Hematopoietic multipotent progenitor cell treated with erythropoietin and hydrocortisone succinate and interleukin-3 and kit ligand, for 4 days (in vitro differentiated cells): ENCODE measurements around the gene FNDC8.
A peak's percentile ranks its signal among the peaks of the same experiment; 100 is the strongest.
"Not testable (repeated sequence)": the region's sequence is repeated elsewhere in the genome, so short reads cannot be mapped to it uniquely, and the experiment has no call there.

Experiments
- DNase-seq: peaks from one replicate; pipeline ENCODE4 v3.0.0-alpha.2; 2015

Gene FNDC8

DNA sequence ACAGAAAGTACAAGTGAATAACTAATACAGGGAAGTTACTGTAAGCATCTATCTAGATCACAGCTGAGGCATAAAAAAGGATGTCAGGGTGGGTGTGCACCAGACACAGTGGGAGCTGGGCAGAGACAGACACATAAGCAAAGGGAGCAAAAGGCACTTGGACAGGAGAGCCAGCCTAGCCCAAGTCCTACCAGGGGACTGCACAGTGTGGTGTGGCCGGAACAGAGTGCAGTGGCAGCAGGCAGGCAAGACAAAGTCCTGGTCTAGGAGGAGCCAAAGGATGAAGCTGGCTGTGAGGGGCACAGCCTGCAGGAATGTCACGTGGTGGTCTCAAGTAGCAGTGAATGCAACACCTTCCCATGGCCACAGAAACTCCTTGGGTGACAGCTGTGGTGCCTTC is 23.6 kb upstream of the FNDC8 start:
- no peak for DNase-seq

DNA sequence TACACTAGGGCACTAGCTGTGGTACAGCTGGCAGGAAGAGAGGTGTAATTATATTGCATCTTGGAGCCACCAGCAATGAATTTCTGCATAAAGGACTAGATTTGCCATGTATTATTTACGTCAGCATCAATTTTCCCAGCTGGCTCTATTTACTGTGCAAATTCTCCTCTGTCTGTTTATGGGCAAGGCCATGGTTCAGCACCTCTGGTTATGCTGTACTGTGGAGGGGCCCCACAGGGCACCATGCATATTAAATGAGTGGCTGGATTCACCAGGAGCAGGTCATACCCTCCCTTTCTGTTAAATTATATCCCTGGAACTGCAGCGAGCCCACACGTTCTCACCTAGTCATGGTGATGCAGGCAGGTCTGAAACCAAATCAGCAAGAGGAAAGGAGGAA is 21.5 kb upstream of the FNDC8 start:
- DNase-seq = no peak

DNA sequence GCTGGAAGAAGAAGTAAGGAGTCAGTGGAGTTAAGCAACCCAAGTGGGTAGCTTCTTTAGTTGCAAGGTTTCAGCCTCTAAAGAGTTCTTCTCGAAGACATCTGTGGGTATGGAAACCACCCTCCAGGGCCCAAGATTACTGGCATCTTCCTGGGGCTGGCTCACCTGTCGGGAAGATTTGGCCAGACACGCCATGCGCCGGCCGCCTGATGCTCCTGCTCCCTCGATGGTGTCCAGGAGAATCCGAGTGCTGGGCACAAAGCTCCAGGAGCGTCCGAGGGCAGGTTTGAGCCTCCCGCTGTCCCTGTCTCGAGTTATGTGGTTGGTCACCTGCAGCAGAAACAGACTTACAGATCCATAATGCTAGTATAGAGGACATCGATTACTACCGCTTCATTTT is 20.4 kb upstream of the FNDC8 start:
- DNase-seq = no peak

DNA sequence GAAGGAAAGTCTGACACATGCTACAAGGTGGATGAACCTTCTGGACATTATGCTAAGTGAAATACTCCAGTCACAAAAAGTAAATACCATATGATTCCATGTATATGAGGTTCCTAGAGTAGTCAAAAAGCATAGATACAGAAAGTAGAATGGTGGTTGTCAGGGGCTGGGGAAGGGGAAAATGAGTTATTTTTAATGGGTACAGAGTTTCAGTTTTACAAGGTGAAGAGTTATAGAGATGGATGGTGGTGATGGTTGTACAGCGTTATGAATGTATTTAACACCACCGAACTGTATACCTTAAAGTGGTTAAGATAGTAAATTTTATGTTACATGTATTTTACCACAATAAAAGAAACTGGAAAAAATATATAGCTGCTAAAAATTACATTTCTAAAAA is 19.7 kb upstream of the FNDC8 start:
- DNase-seq = no peak

DNA sequence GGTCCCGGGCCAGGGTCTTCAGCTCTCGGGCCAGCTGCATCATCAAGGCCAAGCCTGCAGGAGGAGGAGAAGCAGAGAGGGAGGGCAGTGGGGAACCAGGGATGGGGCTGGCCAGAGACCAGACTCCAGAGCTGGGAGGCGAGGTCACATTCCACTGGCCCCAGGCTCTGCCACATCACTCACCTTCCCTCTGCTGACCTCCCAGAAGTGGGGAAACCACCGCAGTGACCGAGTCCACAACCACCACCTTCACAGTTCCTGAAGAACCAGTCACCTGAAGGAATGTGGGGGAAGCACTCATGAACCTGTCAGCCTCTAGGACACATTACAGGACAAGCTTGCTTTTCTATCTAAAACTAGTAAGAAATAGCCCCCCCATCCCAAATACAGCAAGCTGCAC is 18.1 kb upstream of the FNDC8 start:
- DNase-seq = no peak

DNA sequence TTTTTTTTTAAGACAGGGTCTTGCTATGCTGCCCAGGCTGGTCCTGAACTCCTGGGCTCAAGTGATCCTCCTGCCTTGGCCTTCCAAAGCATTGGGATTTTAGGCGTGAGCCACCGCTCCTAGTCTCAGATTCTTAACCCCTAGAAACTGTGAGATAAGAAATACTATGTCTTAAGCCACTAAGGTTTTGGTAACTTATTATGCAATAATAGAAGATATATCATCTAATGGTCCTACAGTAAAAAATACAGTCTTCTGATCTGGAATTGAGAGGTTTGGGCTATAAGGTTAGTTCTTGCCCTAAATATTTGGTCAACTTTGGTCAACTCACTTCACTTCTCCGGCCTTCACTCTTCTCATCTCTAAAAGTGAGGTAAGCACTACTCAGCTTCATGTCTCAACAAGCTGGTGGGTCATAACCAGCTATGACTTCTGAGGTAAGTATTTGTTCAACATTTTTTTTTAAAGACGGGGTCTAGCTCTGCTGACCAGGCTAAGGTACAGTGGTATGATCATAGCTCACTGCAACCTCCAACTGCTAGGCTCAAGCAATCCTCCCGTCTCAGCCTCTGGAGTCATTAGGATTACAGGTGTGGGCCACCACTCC is 16.5 kb upstream of the FNDC8 start:
- no peak for DNase-seq

DNA sequence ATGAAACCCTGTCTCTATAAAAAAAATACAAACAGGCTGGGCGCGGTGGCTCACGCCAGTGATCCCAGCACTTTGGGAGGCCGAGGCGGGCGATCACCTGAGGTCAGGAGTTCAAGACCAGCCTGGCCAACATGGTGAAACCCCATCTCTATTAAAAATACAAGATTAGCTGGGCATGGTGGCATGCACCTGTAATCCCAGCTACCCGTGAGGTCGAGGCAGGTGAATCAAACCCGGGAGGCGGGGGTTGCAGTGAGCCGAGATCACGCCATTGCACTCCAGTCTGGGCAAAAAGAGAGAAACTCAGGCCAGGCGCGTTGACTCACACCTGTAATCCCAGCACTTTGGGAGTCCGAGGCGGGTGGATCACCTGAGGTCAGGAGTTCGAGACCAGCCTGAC is 10.6 kb upstream of the FNDC8 start:
- DNase-seq = not testable (repeated sequence)

DNA sequence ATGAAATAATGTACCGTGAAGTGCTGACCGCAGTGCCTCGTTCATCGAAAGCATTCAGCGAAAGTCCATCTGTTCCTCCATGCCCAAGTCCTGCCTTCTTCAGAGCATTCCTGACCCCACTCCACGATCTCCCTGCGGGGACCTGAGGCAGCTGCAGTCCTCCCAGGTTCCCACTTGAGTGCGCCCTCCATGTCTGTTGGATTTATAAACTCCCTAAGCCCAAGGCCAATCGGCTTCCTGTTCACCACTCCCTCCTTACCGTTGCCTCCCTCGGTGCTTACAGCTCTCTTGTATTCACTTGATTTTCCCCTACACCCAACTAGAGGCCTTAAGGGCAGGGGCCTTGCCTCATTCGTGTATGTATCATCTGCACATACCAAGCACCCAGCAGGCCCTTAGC is 4.6 kb upstream of the FNDC8 start:
- DNase-seq = no peak

DNA sequence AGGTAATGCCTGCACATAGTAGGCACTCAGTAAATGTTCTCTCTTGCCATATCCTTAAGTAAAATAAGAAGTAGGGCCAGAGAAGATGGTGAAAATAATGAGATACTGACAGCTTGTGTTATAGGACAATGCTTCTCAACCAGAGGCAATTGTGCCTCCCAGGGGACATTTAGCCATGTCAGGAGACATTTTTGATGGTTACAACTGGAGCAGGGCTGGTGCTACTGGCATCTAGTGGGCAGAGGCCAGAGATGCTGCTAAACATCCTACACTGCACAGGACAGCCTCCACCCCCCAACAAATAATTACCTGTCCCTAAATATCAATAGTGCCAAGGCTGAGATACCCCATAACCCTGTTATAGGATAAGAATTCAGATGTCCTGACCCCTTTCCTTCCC is 3.4 kb upstream of the FNDC8 start:
- peak; percentile 72 for DNase-seq

DNA sequence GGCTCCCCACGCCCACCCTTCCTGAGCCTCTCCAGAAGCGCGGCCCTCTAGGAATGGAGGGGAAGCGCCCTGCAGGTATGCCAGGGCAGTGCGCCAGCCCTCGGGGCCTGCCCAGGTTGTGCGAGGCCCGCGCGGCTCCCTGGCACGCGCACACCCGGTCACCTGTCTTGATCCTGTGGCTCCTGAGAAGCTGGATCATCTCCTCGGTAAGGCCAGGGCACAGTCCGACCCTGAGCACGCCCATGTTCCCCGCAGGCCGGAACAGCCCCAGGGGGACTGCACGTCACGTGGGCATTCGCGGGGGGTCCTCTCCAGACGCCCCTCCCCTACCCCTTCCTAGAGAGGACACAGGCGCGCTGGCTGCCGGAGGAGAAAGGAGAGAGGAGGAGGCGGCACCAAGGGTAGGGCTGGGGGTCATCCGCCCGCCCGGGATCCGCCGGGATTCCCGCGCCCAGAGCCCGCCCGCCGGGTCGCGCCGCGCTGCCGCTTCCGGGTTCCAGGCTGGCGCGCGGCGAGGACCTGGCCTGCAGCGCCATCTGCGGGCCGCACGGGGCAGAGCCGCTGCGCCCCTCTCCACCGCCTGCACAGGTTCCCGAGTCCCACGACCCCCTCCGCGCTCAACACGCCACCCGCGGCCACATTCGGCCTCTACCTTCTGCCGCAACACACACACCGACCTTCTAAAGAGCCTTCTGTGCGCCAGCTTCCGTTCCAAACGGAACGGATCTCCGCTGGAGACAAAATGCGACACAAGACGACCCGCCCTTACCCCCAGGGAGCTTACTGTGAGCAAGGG is 1.8 kb upstream of the FNDC8 start, which contains the start of gene RAD51D:
RAD51D (minus strand) TSS at position 491 of the 796 bp plus-strand sequence; CDS start at position 244, 247 bp downstream.
- peak; percentile 90 for DNase-seq

DNA sequence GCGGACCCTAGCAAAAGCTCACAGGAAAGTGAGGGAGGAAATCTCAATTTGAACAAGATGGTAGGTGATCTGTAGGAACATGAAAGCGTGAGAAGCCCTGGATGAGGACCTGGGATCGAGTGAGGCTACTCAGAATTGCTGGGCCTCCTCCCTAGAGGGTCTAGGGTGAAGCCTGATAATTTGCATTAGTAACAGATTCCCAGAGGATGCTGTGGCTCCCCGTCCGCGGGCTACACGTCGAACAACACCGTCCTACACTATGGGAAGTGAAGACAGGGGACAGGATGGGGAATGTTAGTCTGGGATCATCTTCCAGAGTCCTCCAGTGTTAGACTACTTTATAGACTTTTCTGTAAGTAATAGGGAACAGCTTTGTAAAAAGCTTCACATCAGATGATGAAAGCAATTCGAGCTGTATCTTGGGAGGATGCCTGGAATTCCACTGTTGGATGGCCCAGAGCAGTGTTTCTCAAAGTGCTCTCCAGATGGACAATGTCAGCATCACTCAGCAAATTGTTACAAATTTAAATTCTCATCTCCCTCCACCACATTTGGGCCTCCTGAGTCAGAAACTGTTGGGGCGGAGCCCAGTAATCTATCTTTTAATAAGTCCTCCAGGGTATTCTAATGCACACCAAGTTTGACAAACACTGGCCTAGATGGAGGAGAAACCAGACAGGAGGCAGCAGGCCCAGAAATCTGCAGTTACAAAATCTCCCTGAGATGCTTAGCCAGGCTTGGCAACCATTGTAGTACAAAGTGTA is 6.5 kb downstream of the FNDC8 start:
- DNase-seq = no peak

DNA sequence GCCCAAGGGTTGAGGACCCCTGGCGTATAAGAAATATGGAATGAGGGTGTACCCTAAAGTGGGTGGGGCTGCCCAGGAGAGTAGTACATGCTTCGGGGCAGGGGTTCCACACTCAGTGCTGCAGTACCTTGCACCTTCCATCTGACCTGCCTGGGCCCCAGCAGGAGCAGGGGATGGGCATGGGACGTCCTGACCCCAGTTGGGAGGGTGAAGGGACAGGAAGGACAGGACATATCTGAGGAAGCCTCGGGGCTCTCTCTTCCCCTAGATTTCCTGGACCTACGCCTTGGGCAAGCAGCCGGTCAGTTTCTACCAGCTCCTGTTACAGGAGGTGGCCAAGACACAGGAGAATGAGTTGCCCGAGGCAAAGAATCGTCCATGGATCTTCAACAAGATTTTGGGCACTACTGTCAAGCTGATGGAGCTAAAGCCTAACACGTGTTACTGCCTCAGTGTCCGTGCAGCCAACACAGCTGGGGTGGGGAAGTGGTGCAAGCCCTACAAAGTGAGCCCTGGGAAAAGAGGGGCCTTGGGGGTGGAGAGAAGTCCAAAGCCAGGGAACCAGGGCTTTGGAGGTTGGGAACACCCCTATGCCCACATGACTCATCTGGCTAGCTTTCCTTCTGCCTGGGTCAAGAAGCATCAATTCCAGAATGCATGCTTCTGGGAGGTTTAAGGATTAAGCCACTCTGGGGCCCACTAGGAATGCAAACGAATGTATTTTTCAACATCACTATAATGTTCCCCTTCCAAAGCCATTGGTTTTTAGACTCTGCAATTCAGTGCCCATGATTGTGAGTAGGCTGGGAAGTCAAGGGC is 7.9 kb downstream of the FNDC8 start:
- no peak for DNase-seq

DNA sequence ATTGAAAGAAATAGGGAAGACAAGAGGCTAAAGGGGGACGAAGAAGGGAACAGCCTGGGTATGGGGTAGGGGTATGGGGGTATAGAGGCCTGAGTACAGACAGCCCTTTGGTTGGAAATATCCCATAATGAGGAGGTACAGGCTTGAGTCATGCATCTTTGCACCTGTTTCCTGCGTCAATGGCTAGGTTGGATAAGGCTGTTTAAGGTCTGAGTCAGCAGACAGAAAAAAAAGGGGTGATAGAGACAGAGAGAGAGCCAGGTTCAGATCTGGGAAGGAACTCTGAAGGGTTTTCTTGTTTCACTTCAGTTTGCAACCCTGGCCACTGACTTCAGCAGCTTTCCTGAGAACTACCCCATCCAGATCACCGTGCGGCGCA is 8.5 kb downstream of the FNDC8 start:
- peak; percentile 32 for DNase-seq

DNA sequence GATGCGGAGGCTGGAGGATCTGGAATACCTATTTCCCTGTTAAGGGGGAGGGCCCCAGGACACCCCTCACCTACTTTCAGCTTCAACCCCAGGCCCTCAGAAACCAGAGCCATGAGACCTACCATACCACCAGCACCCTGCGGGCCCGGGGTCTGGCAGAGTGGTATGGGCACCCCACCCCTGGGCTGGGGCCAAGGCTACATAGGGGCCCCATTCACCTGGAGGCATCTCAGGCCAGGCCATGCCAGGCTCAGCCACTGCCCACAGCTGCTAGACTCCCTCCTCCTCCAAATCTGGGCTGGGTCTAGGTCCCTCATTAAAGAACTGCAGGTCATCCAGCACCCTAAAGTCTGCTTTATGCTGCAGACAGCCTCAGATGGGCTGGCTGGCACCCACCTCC is 9.0 kb downstream of the FNDC8 start:
- no peak for DNase-seq

DNA sequence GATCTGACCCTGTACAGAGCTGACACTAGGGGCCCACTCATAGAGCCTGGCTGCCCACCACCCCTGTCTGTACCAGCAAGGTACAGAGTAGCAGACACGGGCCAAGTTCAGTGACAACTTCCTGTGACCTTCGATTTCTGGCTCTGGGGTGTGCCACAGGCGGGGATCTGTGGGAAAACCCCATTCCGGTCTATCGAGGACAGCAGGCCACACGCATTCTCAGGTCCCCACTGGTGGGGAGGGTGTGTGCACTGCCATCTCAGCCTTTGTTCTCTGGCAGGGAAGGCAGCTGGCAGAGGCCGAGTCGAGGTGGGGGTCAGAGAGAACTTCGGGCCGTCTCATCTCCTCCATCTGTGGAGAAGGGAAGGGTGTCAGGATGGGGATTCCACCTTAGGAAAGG is 10.7 kb downstream of the FNDC8 start:
- DNase-seq = no peak

DNA sequence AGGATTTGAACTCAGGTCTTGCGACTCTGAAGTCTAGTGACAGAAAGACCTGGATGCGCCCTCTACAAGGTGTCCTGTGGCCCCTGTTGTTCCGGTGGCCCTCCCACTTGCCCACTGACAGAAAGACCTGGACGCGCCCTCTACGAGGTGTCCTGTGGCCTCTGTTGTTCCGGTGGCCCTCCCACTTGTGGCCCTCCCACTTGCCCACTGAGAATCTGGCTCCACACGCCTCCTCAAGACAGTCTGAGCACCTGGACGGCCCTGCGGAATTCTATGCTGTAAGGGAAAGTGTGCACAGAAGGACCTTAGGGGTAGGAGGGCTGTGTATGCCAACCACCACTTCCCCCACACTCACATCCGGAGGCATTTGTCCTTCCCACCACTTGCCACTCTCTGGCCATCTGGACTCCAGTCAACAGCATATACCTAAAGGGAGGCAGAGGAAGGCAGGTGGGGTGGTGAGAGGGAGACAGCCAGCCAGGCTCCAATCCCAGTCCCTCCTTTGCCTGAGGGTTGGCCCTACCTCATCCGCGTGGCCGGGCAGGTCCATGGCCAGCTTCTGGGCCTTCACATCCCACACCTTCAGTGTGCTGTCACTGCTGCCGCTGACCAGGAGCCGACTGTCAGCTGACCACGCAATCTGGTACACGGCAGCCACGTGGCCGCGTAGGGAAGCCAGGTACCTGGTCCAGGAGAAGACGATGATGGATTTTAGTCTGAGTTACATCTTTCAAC is 11.6 kb downstream of the FNDC8 start:
- no peak for DNase-seq

DNA sequence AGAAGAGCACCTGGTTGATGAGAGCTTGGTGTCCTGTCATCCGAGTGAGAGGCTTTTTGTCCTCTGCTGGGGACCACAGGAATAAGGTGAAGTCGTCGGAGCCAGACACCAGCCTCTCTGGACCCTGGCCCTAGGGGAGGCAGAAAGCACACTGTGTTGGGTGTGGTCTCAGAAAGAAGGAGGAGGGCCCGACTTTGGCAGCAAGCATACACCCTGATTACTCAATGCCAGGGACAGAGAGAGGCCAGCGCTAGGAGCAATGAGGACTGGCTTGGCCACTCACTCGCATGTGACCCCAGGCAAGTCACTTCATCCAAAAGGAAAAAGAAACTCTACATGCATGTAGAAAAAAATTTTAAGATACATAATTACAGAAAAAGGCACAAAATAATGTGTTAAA is 13.9 kb downstream of the FNDC8 start:
- no peak for DNase-seq

DNA sequence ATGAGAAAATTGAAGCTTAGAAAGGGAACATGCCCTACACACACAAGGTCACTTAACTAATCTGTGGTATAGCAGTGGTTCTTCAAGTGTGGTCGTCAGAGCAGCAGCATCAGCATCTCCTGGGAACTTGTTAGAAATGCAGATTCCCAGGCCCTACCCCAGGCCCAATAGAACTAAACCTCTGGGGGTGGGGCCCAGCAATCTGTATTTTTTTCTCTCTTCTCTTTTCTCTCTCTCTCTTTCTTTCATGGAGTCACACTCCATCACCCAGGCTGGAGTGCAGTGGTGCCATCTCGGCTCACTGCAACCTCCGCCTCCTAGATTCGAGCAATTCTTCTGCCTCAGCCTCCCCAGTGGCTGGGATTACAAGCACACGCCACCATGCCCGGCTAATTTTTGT is 16.8 kb downstream of the FNDC8 start:
- no peak for DNase-seq

DNA sequence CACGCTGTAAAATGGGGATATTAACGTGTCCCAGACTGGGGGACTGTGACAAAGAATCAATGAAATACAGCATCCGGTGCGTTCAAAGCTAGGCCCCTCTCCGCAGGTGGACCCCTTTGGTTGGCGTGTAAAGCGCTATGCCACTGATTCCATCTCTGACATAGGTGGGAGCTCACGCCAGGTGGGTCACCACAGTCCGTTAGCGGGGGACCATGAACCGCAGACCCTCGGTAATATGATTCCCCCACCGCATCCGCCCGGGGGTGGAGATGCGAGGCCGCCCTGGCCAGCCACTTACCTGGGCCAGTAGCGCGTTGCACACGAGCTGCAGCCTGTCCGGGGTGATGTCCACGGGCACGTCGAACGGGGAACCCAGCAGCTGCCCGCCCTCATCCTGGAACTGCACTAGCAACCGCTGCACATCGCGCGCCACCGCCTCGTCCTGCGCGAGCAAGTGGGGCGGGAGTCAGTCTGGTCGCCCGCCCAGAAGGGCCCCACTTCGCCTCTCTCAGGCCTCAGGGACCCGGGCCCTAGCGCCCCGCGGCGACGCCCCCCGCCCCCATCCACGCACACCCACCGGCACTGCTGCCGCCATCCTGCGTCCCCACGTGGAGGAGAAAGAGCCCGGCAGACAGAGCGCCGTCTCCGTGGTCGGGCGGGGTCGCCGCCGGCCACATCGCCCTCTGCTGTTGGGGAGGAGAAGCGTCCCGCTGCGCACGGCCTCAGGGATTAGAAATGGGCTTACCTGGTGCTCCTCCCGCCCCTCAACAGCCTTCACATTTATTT is 20.5 kb downstream of the FNDC8 start, which contains the start of gene NLE1:
NLE1 (minus strand) TSS at position 623 of the 786 bp plus-strand sequence; CDS start at position 595, 28 bp downstream.
- peak; percentile 91 for DNase-seq

DNA sequence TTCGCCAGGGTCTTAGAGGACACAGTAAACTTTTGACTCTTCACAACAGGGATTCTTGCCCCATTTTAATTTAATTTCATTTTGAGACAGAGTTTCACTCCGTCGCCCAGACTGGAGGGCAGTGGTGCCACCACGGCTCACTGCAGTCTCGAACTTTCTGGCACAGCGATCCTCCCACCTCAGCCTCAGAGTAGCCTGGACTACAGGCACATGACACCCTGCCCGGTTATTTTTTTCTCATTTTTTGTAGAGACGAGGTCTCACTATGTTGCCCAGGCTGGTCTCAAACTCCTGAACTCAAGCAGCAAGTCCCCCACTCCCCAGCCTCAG is 21.0 kb downstream of the FNDC8 start:
- no peak for DNase-seq

DNA sequence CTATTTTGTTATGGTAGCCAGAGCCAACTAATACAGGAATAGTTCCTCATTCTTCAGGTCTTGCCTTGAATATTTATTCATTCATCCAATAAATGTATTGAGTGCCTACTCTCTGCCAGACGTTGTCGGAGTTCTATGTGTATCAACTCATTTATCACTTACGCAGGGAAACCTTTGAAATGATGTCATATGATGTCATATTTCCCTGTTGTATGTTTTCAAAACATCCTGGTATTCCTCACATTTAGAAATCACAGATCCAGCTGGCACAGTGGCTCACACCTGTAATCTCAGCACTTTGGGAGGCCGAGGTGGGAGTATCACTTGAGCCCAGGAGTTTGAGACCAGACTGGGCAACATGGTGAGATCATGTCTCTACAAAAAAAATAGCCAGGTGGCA is 23.4 kb downstream of the FNDC8 start:
- DNase-seq = no peak
